Naive B cell (primary cell): ENCODE results near the gene MAP3K7CL. TPM values are rescaled to one million over a fixed set of nuclear protein-coding genes. Genes with fewer than 3 reads are reported as not detected.

Source experiments
- ATAC-seq, 2 donors: fragments of 150-1000 bp; cut with Tn5 transposase; 2 replicates each; pipeline ENCODE4 v1.10.0; 2021; ENCODE audit warnings: low read depth in 2 of 2, mild to moderate bottlenecking in 2 of 2, moderate library complexity in 2 of 2
- DNase-seq: peaks from one replicate; pipeline ENCODE4 v3.0.0; 2022
- H3K27ac Mint-ChIP-seq, 6 donors: one replicate each; pipeline ENCODE4 v1.8.0; 2020 to 2022; ENCODE audit warnings: mild to moderate bottlenecking in 6 of 6, mixed read lengths in 6 of 6, moderate library complexity in 5 of 6, inconsistent platforms in 2 of 6
- H3K27me3 Mint-ChIP-seq, 3 donors: one replicate each; pipeline ENCODE4 v1.8.0; 2021 to 2022; ENCODE audit warnings: mixed read lengths in 3 of 3, mild to moderate bottlenecking in 1 of 3
- H3K36me3 Mint-ChIP-seq, 2 donors: one replicate each; pipeline ENCODE4 v1.8.0; 2020 to 2022; ENCODE audit warnings: mixed read lengths in 2 of 2, inconsistent platforms in 1 of 2, mild to moderate bottlenecking in 1 of 2
- H3K4me1 Mint-ChIP-seq, 3 donors: one replicate each; pipeline ENCODE4 v1.8.0; 2020 to 2022; ENCODE audit warnings: mixed read lengths in 3 of 3, inconsistent platforms in 1 of 3, mild to moderate bottlenecking in 1 of 3, moderate library complexity in 1 of 3
- H3K4me3 Mint-ChIP-seq, 8 donors: one replicate each; pipeline ENCODE4 v1.8.0; 2020 to 2022; ENCODE audit warnings: mild to moderate bottlenecking in 8 of 8, mixed read lengths in 8 of 8, moderate library complexity in 8 of 8, inconsistent platforms in 2 of 8
- H3K9me3 Mint-ChIP-seq, 7 donors: one replicate each; pipeline ENCODE4 v1.8.0; 2020 to 2022; ENCODE audit warnings: mixed read lengths in 7 of 7, mild to moderate bottlenecking in 5 of 7, inconsistent platforms in 2 of 7, moderate library complexity in 1 of 7
- polyA plus RNA-seq, 6 donors: library from polyadenylated mRNA; unstranded; fragments of 300-500 nt; fragmentation: Illumina TruSeq; gene quantifications; one replicate each; pipeline ENCODE4 v1.2.3, GENCODE V29; 2021; ENCODE audit warnings: low read depth in 6 of 6

MAP3K7CL gene
- polyA plus RNA-seq, 6 donors from 2014 or later, result 7.8 to 38.2 (median 18.5) TPM

DNA sequence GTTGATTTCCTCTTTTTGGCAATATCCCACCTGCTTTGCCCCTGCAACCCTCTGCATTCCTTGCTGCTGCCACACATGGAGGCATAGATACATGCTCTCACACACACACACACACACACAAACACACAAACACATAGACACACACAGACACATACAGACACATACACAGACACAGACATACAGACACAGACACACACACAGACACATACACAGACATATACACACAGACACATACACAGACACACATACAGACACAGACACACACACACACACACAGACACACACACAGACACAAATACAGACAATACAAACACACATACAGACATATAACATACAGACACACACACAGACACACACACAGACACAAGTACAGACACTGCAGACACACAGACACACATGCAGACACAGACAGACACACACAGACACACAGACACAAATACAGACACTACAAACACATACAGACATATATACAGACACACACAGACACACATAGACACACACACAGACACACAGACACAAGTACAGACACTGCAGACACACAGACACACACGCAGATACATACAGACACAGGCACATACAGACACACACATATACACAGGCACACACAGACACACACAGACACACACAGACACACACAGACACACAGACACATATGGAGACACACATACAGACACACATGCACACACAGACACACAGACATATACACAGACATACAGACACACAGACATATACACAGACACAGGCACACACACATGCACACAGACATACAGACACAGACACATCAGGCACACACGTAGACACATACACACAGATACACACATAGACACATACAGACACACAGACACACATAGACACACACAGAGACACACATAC, 83.3 kb downstream of the MAP3K7CL start:
- no peak for ATAC-seq
- H3K36me3 Mint-ChIP-seq, result no peaks in the 10 kb centered on the region
- H3K9me3 Mint-ChIP-seq, result peaks cover 0 to 2% (median 0%) of the 10 kb centered on the region in 7 donors
- DNase-seq, result no peak
- H3K27me3 Mint-ChIP-seq, result no peaks in the 10 kb centered on the region
- H3K4me1 Mint-ChIP-seq, result peaks cover 0 to 5% (median 0%) of the 10 kb centered on the region in 3 donors
- no peak overlapping the region for H3K4me3 Mint-ChIP-seq
- no peak overlapping the region for H3K27ac Mint-ChIP-seq

DNA sequence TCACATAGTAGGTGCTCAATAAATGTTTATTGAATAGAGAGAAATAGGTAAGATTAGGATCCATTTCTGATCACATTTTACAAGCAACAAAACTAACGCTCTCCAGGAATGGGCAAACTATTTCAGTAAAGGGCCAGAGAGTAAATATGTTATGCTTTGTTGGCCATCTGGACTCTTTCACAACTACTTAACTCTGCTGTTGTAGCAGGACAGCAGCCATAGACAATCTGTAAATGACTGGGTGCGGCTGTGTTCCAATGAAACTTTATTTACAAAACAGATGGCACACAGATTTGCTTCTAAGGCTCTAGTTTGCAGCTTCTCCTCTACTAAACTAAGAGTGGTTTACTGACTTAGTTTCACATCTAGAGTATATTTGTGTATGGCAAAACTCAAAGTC, 85.3 kb downstream of the MAP3K7CL start:
- ATAC-seq, result no peak
- Mint-ChIP-seq H3K4me3 (no peak overlapping the region), H3K4me1 (no peaks in the 10 kb centered on the region), H3K36me3 (no peaks in the 10 kb centered on the region), H3K9me3 (peaks cover 0 to 2% (median 0%) of the 10 kb centered on the region in 7 donors), H3K27ac (peak overlapping the region in 1 of 6 donors; percentile 13), H3K27me3 (no peaks in the 10 kb centered on the region)
- no peak for DNase-seq

DNA sequence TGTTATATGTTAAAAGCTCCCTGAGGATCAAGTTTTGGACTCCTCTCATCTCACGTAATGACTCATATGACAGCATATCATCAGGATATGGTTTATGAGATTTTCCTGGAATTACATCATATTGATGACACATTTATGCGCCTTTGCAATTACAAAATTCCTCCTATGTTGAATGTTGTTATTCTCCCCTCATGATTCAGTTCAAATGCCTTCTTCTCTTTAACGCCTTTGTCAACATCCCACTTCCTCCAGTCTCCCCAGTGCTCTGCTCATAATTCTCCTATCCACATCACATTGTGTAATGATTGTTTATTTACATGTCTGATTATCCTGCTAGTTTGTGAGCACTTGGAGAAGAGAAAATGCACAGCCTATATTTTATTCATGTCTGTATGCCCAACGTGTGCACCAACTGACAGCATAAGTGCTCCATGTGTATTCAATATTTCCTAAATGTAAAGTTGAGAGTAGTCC, 87.4 kb downstream of the MAP3K7CL start:
- Mint-ChIP-seq H3K4me1 (no peaks in the 10 kb centered on the region), H3K36me3 (no peaks in the 10 kb centered on the region), H3K27me3 (no peaks in the 10 kb centered on the region), H3K4me3 (no peak overlapping the region), H3K27ac (no peak overlapping the region), H3K9me3 (no peaks in the 10 kb centered on the region)
- DNase-seq (no peak), ATAC-seq (no peak)

DNA sequence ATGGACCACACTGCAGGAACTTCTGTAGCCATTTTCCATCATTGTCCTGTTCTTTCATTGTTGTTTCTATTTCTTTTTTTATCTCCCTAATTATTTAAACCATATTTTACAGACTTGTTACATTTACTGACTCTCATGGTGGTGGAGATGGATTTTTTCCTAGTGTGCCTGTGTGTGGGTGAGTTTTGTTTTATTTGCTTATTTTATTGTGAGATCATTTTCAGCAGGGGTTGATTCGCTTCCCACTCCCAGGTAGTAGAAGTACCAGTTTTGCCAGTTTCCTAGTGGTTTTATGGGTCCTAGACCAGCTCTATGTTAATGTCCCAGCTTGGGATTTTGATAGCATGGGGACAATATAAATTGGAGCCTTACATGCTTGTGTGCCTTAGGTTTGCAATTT, 88.3 kb downstream of the MAP3K7CL start:
- H3K27ac Mint-ChIP-seq, result peak overlapping the region in 1 of 6 donors; percentile 18

DNA sequence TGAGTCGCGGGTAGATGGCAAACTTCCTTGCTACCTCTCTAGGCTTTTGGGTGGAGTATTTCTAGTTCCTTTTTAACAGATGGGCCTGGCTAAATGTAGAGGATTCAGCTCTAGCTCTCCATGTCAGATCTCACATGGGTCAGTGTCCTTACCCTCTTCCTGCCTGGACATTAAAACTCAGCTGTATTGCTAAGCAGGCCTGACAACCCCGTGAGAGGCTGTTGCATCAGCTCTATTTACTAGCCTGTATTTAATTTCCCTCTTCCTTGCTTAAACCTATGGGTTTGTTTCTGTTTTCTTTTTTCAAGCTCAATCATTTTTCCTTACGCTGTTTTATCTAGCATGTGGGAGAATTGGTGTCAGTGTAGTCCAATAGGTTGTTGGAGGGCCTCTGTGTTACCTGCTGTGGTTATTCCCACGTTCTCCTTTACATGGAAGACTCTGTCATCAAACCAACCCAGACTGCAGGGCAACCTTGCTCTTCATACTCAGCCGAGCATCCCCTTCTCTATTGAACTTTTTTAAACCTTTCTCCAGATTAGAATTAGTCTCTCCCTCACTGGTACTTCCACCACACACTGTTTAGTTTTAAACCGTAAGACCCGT, 88.8 kb downstream of the MAP3K7CL start:
- Mint-ChIP-seq H3K4me1 (no peaks in the 10 kb centered on the region), H3K27me3 (no peaks in the 10 kb centered on the region), H3K4me3 (no peak overlapping the region), H3K36me3 (no peaks in the 10 kb centered on the region), H3K9me3 (peaks cover 0 to 3% (median 0%) of the 10 kb centered on the region in 7 donors), H3K27ac (no peak overlapping the region)
- ATAC-seq (no peak), DNase-seq (no peak)

More for the DNA sequence above, 88.3 kb downstream of the MAP3K7CL start:
- Mint-ChIP-seq H3K36me3 (no peaks in the 10 kb centered on the region), H3K9me3 (no peaks in the 10 kb centered on the region), H3K27me3 (no peaks in the 10 kb centered on the region), H3K4me1 (no peaks in the 10 kb centered on the region), H3K4me3 (no peak overlapping the region)
- DNase-seq (no peak), ATAC-seq (no peak)

DNA sequence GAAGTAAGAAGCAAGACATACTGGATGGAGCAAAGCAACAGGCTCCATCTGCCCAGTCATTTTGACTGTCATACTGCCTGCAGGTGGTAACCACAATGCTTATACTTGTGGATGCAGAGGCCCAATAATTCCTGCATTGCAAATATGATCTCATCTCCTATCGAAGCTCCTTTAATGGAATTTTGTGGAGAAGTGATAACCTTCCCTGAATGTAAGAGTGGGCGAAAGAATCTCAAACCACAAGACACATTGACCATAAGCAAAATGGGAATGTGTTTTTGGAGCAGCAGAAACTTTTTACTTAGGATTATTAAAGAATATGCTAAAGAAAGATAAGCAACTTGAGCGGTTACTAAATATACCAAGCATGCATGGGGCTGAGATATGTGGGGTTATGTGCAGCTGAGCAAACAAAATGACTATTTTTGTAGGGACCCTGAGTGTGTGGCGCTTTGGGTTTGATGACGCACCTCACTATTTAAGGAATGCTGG, 90.9 kb downstream of the MAP3K7CL start:
- no peak overlapping the region for H3K27ac Mint-ChIP-seq
- H3K4me3 Mint-ChIP-seq, result no peak overlapping the region
- H3K27me3 Mint-ChIP-seq, result no peaks in the 10 kb centered on the region
- H3K4me1 Mint-ChIP-seq, result no peaks in the 10 kb centered on the region
- DNase-seq, result no peak
- no peak for ATAC-seq
- H3K36me3 Mint-ChIP-seq, result peaks cover 5 to 7% of the 10 kb centered on the region in 2 donors
- peaks cover 2 to 8% (median 4%) of the 10 kb centered on the region in 7 donors for H3K9me3 Mint-ChIP-seq

DNA sequence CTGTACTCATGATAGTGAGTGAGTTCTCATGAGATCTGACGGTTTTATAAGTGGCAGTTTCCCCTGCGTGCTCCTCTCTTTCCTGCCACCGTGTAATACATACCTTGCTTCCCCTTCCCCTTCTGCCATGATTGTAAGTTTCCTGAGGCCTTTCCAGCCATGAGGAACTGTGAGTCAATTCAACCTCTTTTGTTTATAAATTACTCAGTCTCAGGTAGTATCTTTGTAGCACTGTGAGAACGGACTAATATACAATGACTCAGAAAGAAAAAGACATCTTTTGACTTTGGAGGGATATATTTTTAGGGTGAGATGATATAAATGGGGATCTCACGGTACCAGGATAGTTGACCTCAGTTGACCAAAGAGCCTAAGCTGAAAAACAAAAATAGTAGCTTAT, 93.6 kb downstream of the MAP3K7CL start:
- no peak overlapping the region for H3K4me3 Mint-ChIP-seq
- ATAC-seq, result no peak

More for the DNA sequence above, 93.6 kb downstream of the MAP3K7CL start:
- H3K9me3 Mint-ChIP-seq, result peaks cover 2 to 10% (median 4%) of the 10 kb centered on the region in 7 donors
- H3K4me1 Mint-ChIP-seq, result peaks cover 3 to 12% (median 4%) of the 10 kb centered on the region in 3 donors
- peaks cover 5 to 7% of the 10 kb centered on the region in 2 donors for H3K36me3 Mint-ChIP-seq
- H3K27me3 Mint-ChIP-seq, result no peaks in the 10 kb centered on the region
- H3K27ac Mint-ChIP-seq, result peak overlapping the region in 1 of 6 donors; percentile 21
- DNase-seq, result no peak

Other genes starting within 250 kb of the MAP3K7CL start
- gene LTN1, start 137.8 kb upstream of the MAP3K7CL start, polyA plus RNA-seq, result 10 to 100 TPM; 18.6 to 23.5 (median 20.5) TPM
- gene RWDD2B, start 111.3 kb upstream of the MAP3K7CL start, polyA plus RNA-seq, result 10 to 100 TPM in 4 of 6 donors, 1 to 10 TPM in 2; 4.7 to 14.9 (median 12.0) TPM
- gene USP16, start 106.0 kb upstream of the MAP3K7CL start, polyA plus RNA-seq, result 10 to 100 TPM; 18.2 to 31.9 (median 23.0) TPM
- 100 to 1,000 TPM; 111 to 151 (median 120) TPM for gene CCT8, start 57.0 kb upstream of the MAP3K7CL start, polyA plus RNA-seq
- gene BACH1, start 168.3 kb downstream of the MAP3K7CL start, polyA plus RNA-seq, result 100 to 1,000 TPM in 1 of 6 donors, 10 to 100 TPM in 5; 50.7 to 106 (median 69.3) TPM